Measurements from ENCODE around the gene OR2B3.
"Not testable (repeated sequence)": the region's sequence is repeated elsewhere in the genome, so short reads cannot be mapped to it uniquely, and the experiment has no call there.

OR2B3 gene
- total RNA-seq, result 0 reads per million in 3 donors

- H3K27me3 ChIP-seq (replicated peaks; ENCODE audit: control insufficient read depth, insufficient read depth, low read length, poor library complexity, severe bottlenecking), result no peaks in the 10 kb centered on the region
- H3K4me1 ChIP-seq (ENCODE audit: control insufficient read depth, insufficient read depth, low read length, poor library complexity, severe bottlenecking), result no peaks in the 10 kb centered on the region
- no peaks in the 10 kb centered on the region for H3K36me3 ChIP-seq (ENCODE audit: control insufficient read depth, insufficient read depth, low read length)
- H3K9me3 ChIP-seq (ENCODE audit: control insufficient read depth, low read length), result no peaks in the 10 kb centered on the region
- no peak within 1 kb of the TSS for H3K4me3 ChIP-seq (ENCODE audit: insufficient read depth, low read depth, low read length, poor library complexity, severe bottlenecking)
- no peak for DNase-seq
- H3K27ac ChIP-seq (ENCODE audit: insufficient read depth, low read length, poor library complexity, severe bottlenecking), result no peak within 1 kb of the TSS
These were observed at the start of gene OR2B3 for GRCh38 chr6:29087213-29087612. TSS of gene OR2B3 (minus strand) at chr6:29087313. CDS start at chr6:29087248, 65 bp downstream.

GRCh38 chr6:29131691-29132090 lies 44.6 kb upstream of the OR2B3 start:
- Histone ChIP-seq H3K4me3 (ENCODE audit: insufficient read depth, low read depth, low read length, poor library complexity, severe bottlenecking) (no peak overlapping the region), H3K27me3 (replicated peaks; ENCODE audit: control insufficient read depth, insufficient read depth, low read length, poor library complexity, severe bottlenecking) (no peaks in the 10 kb centered on the region), H3K36me3 (ENCODE audit: control insufficient read depth, insufficient read depth, low read length) (no peaks in the 10 kb centered on the region), H3K9me3 (ENCODE audit: control insufficient read depth, low read length) (no peaks in the 10 kb centered on the region), H3K4me1 (ENCODE audit: control insufficient read depth, insufficient read depth, low read length, poor library complexity, severe bottlenecking) (no peaks in the 10 kb centered on the region), H3K27ac (ENCODE audit: insufficient read depth, low read length, poor library complexity, severe bottlenecking) (no peak overlapping the region)
- no peak for DNase-seq

- H3K27me3 ChIP-seq (replicated peaks; ENCODE audit: control insufficient read depth, insufficient read depth, low read length, poor library complexity, severe bottlenecking), result no peaks in the 10 kb centered on the region
- H3K27ac ChIP-seq (ENCODE audit: insufficient read depth, low read length, poor library complexity, severe bottlenecking), result no peak overlapping the region
- H3K9me3 ChIP-seq (ENCODE audit: control insufficient read depth, low read length), result no peaks in the 10 kb centered on the region
- H3K4me3 ChIP-seq (ENCODE audit: insufficient read depth, low read depth, low read length, poor library complexity, severe bottlenecking), result no peak overlapping the region
- H3K36me3 ChIP-seq (ENCODE audit: control insufficient read depth, insufficient read depth, low read length), result no peaks in the 10 kb centered on the region
- DNase-seq, result no peak
- no peaks in the 10 kb centered on the region for H3K4me1 ChIP-seq (ENCODE audit: control insufficient read depth, insufficient read depth, low read length, poor library complexity, severe bottlenecking)
These were observed 43.5 kb upstream of the OR2B3 start for GRCh38 chr6:29130644-29131043.

GRCh38 chr6:29129326-29130012 lies 42.4 kb upstream of the OR2B3 start:
- DNase-seq, result no peak
- Histone ChIP-seq H3K36me3 (ENCODE audit: control insufficient read depth, insufficient read depth, low read length) (no peaks in the 10 kb centered on the region), H3K27me3 (replicated peaks; ENCODE audit: control insufficient read depth, insufficient read depth, low read length, poor library complexity, severe bottlenecking) (no peaks in the 10 kb centered on the region), H3K4me3 (ENCODE audit: insufficient read depth, low read depth, low read length, poor library complexity, severe bottlenecking) (no peak overlapping the region), H3K9me3 (ENCODE audit: control insufficient read depth, low read length) (no peaks in the 10 kb centered on the region), H3K27ac (ENCODE audit: insufficient read depth, low read length, poor library complexity, severe bottlenecking) (no peak overlapping the region), H3K4me1 (ENCODE audit: control insufficient read depth, insufficient read depth, low read length, poor library complexity, severe bottlenecking) (no peaks in the 10 kb centered on the region)

GRCh38 chr6:29114964-29115363 lies 27.9 kb upstream of the OR2B3 start:
- H3K27me3 ChIP-seq (replicated peaks; ENCODE audit: control insufficient read depth, insufficient read depth, low read length, poor library complexity, severe bottlenecking); H3K4me1 ChIP-seq (ENCODE audit: control insufficient read depth, insufficient read depth, low read length, poor library complexity, severe bottlenecking); DNase-seq: not testable (repeated sequence)

GRCh38 chr6:29112135-29112534 lies 25.0 kb upstream of the OR2B3 start:
- Histone ChIP-seq H3K4me1 (ENCODE audit: control insufficient read depth, insufficient read depth, low read length, poor library complexity, severe bottlenecking) (no peaks in the 10 kb centered on the region), H3K9me3 (ENCODE audit: control insufficient read depth, low read length) (no peaks in the 10 kb centered on the region), H3K27ac (ENCODE audit: insufficient read depth, low read length, poor library complexity, severe bottlenecking) (no peak overlapping the region), H3K27me3 (replicated peaks; ENCODE audit: control insufficient read depth, insufficient read depth, low read length, poor library complexity, severe bottlenecking) (no peaks in the 10 kb centered on the region), H3K36me3 (ENCODE audit: control insufficient read depth, insufficient read depth, low read length) (no peaks in the 10 kb centered on the region), H3K4me3 (ENCODE audit: insufficient read depth, low read depth, low read length, poor library complexity, severe bottlenecking) (no peak overlapping the region)
- DNase-seq, result no peak

More at GRCh38 chr6:29114964-29115363, 27.9 kb upstream of the OR2B3 start:
- H3K9me3 ChIP-seq (ENCODE audit: control insufficient read depth, low read length); H3K4me3 ChIP-seq (ENCODE audit: insufficient read depth, low read depth, low read length, poor library complexity, severe bottlenecking); H3K36me3 ChIP-seq (ENCODE audit: control insufficient read depth, insufficient read depth, low read length); H3K27ac ChIP-seq (ENCODE audit: insufficient read depth, low read length, poor library complexity, severe bottlenecking): not testable (repeated sequence)

GRCh38 chr6:29107758-29108157 lies 20.6 kb upstream of the OR2B3 start, which contains the start of gene OR2J3:
TSS of gene OR2J3 (plus strand) at chr6:29108058. CDS start at chr6:29111891, 3,833 bp downstream.
- DNase-seq, result no peak
- Histone ChIP-seq H3K27ac (ENCODE audit: insufficient read depth, low read length, poor library complexity, severe bottlenecking) (no peak within 1 kb of the TSS), H3K9me3 (ENCODE audit: control insufficient read depth, low read length) (no peaks in the 10 kb centered on the region), H3K27me3 (replicated peaks; ENCODE audit: control insufficient read depth, insufficient read depth, low read length, poor library complexity, severe bottlenecking) (no peaks in the 10 kb centered on the region), H3K4me1 (ENCODE audit: control insufficient read depth, insufficient read depth, low read length, poor library complexity, severe bottlenecking) (no peaks in the 10 kb centered on the region), H3K36me3 (ENCODE audit: control insufficient read depth, insufficient read depth, low read length) (no peaks in the 10 kb centered on the region), H3K4me3 (ENCODE audit: insufficient read depth, low read depth, low read length, poor library complexity, severe bottlenecking) (no peak within 1 kb of the TSS)

- Histone ChIP-seq H3K4me3 (ENCODE audit: insufficient read depth, low read depth, low read length, poor library complexity, severe bottlenecking) (no peak within 1 kb of the TSS), H3K4me1 (ENCODE audit: control insufficient read depth, insufficient read depth, low read length, poor library complexity, severe bottlenecking) (no peaks in the 10 kb centered on the region), H3K9me3 (ENCODE audit: control insufficient read depth, low read length) (no peaks in the 10 kb centered on the region), H3K36me3 (ENCODE audit: control insufficient read depth, insufficient read depth, low read length) (no peaks in the 10 kb centered on the region), H3K27ac (ENCODE audit: insufficient read depth, low read length, poor library complexity, severe bottlenecking) (no peak within 1 kb of the TSS), H3K27me3 (replicated peaks; ENCODE audit: control insufficient read depth, insufficient read depth, low read length, poor library complexity, severe bottlenecking) (no peaks in the 10 kb centered on the region)
- DNase-seq, result no peak
These were observed 12.1 kb upstream of the OR2B3 start, which contains the start of gene OR2J1 for GRCh38 chr6:29099190-29099589. TSS of gene OR2J1 (plus strand) at chr6:29099490. CDS start at chr6:29100943, 1,453 bp downstream.

GRCh38 chr6:29097803-29098202 lies 10.7 kb upstream of the OR2B3 start:
- Histone ChIP-seq H3K9me3 (ENCODE audit: control insufficient read depth, low read length) (no peaks in the 10 kb centered on the region), H3K36me3 (ENCODE audit: control insufficient read depth, insufficient read depth, low read length) (no peaks in the 10 kb centered on the region), H3K27me3 (replicated peaks; ENCODE audit: control insufficient read depth, insufficient read depth, low read length, poor library complexity, severe bottlenecking) (no peaks in the 10 kb centered on the region), H3K4me3 (ENCODE audit: insufficient read depth, low read depth, low read length, poor library complexity, severe bottlenecking) (no peak overlapping the region), H3K27ac (ENCODE audit: insufficient read depth, low read length, poor library complexity, severe bottlenecking) (no peak overlapping the region), H3K4me1 (ENCODE audit: control insufficient read depth, insufficient read depth, low read length, poor library complexity, severe bottlenecking) (no peaks in the 10 kb centered on the region)
- no peak for DNase-seq

- no peak for DNase-seq
- Histone ChIP-seq H3K4me1 (ENCODE audit: control insufficient read depth, insufficient read depth, low read length, poor library complexity, severe bottlenecking) (no peaks in the 10 kb centered on the region), H3K36me3 (ENCODE audit: control insufficient read depth, insufficient read depth, low read length) (no peaks in the 10 kb centered on the region), H3K27me3 (replicated peaks; ENCODE audit: control insufficient read depth, insufficient read depth, low read length, poor library complexity, severe bottlenecking) (no peaks in the 10 kb centered on the region), H3K4me3 (ENCODE audit: insufficient read depth, low read depth, low read length, poor library complexity, severe bottlenecking) (no peak overlapping the region), H3K27ac (ENCODE audit: insufficient read depth, low read length, poor library complexity, severe bottlenecking) (no peak overlapping the region), H3K9me3 (ENCODE audit: control insufficient read depth, low read length) (no peaks in the 10 kb centered on the region)
These were observed 5.8 kb upstream of the OR2B3 start for GRCh38 chr6:29092957-29093356.
